NCI-H187 treated with DMSO at 0.1 percent for 48 hours (cell line): ENCODE results near the gene APOM.
A peak's percentile ranks its signal among the peaks of the same experiment; 100 is the strongest.

Source experiments
- DNase-seq: peaks from one replicate; lab custom pipeline; 2025; lab: John Stamatoyannopoulos, UW

The APOM gene

GRCh38 chr6:31631209-31631608 lies 24.5 kb upstream of the APOM start:
- DNase-seq, result no peak

GRCh38 chr6:31631681-31632278 lies 23.9 kb upstream of the APOM start:
- DNase-seq, result no peak

GRCh38 chr6:31632279-31632946 lies 23.3 kb upstream of the APOM start:
- no peak for DNase-seq

- DNase-seq, result no peak
Observed at GRCh38 chr6:31633447-31633846, 22.2 kb upstream of the APOM start.

GRCh38 chr6:31634131-31634530 lies 21.6 kb upstream of the APOM start:
- DNase-seq, result no peak

- no peak for DNase-seq
Observed at GRCh38 chr6:31634969-31635575, 20.6 kb upstream of the APOM start.

- DNase-seq, result no peak
Observed at GRCh38 chr6:31636698-31637596, 18.7 kb upstream of the APOM start.

- DNase-seq, result no peak
Observed at GRCh38 chr6:31639043-31639442, 16.7 kb upstream of the APOM start.

- no peak for DNase-seq
Observed at GRCh38 chr6:31639449-31639861, 16.2 kb upstream of the APOM start.

- no peak for DNase-seq
Observed at GRCh38 chr6:31640612-31641011, 15.1 kb upstream of the APOM start.

GRCh38 chr6:31641370-31641769 lies 14.3 kb upstream of the APOM start:
- no peak for DNase-seq

- no peak for DNase-seq
Observed at GRCh38 chr6:31642798-31643570, 12.7 kb upstream of the APOM start.

GRCh38 chr6:31643818-31644454 lies 11.8 kb upstream of the APOM start:
- no peak for DNase-seq

- DNase-seq, result no peak
Observed at GRCh38 chr6:31645325-31645724, 10.4 kb upstream of the APOM start.

- peak; percentile 15 for DNase-seq
Observed at GRCh38 chr6:31651602-31652191, 4.0 kb upstream of the APOM start.

GRCh38 chr6:31652925-31653724 lies 2.6 kb upstream of the APOM start:
- peak; percentile 79 for DNase-seq

GRCh38 chr6:31654574-31655348 lies 933 bp upstream of the APOM start:
- DNase-seq, result no peak

- no peak for DNase-seq
Observed at GRCh38 chr6:31657406-31658157, 1.9 kb downstream of the APOM start.
